Fibroblast of lung (primary cell): ENCODE data around the gene INF2. TPM values are rescaled to one million over a fixed set of nuclear protein-coding genes. Genes with fewer than 3 reads are reported as not detected.

ENCODE experiments used
- DNase-seq, 2 donors: peaks; one replicate each; pipeline versions ENCODE4 v3.0.0 to v3.0.0-alpha.2; 2010; ENCODE audit warnings: low read depth in 2 of 2
- H2AFZ ChIP-seq: 2 replicates; pipeline ENCODE4 v1.5.1; 2012; ENCODE audit warnings: low read length, control low read depth, inconsistent platforms
- H3K27ac ChIP-seq: 2 replicates; pipeline ENCODE4 v1.5.1; 2011; ENCODE audit warnings: low read length, control low read depth; ENCODE audit not compliant: insufficient read depth
- H3K27me3 ChIP-seq: 2 replicates; pipeline ENCODE4 v1.5.1; 2011; ENCODE audit warnings: mild to moderate bottlenecking, low read length; ENCODE audit not compliant: control insufficient read depth, insufficient read depth
- H3K36me3 ChIP-seq: 2 replicates; pipeline ENCODE4 v1.5.1; 2011; ENCODE audit warnings: low read length; ENCODE audit not compliant: control insufficient read depth, insufficient read depth
- H3K4me1 ChIP-seq: 2 replicates; pipeline ENCODE4 v1.5.1; 2011; ENCODE audit warnings: low read length; ENCODE audit not compliant: control insufficient read depth, insufficient read depth; ENCODE audit errors: extremely low read depth
- H3K4me2 ChIP-seq: 2 replicates; pipeline ENCODE4 v1.5.1; 2011; ENCODE audit warnings: low read length, control low read depth; ENCODE audit not compliant: insufficient read depth; ENCODE audit errors: extremely low read depth
- H3K4me3 ChIP-seq, 4 experiments: fragments of 200-600 bp in 1 of 4; sonication (generic) in 1 of 4; replicated peaks in 1 of 4; 2 replicates each; pipeline ENCODE4 v1.5.1; 2011 to 2016; ENCODE audit warnings: low read length in 4 of 4, low read depth in 3 of 4, mild to moderate bottlenecking in 3 of 4, control low read depth in 2 of 4, inconsistent platforms in 1 of 4, mixed read lengths in 1 of 4; ENCODE audit not compliant: insufficient read depth in 1 of 4; ENCODE audit errors: control extremely low read depth in 1 of 4
- H3K79me2 ChIP-seq: 2 replicates; pipeline ENCODE4 v1.5.1; 2012; ENCODE audit warnings: mild to moderate bottlenecking, low read length, inconsistent platforms; ENCODE audit not compliant: control insufficient read depth, insufficient read depth
- H3K9ac ChIP-seq: 2 replicates; pipeline ENCODE4 v1.5.1; 2011; ENCODE audit warnings: mild to moderate bottlenecking, low read length, control low read depth; ENCODE audit not compliant: insufficient read depth
- H3K9me3 ChIP-seq: 2 replicates; pipeline ENCODE4 v1.5.1; 2012; ENCODE audit warnings: low read depth, low read length; ENCODE audit not compliant: control insufficient read depth, insufficient read depth
- H4K20me1 ChIP-seq: 2 replicates; pipeline ENCODE4 v1.5.1; 2011; ENCODE audit warnings: low read length; ENCODE audit not compliant: control insufficient read depth, insufficient read depth; ENCODE audit errors: extremely low read depth
- CTCF ChIP-seq, 2 donors: IDR thresholded peaks in 1 of 2; conservative IDR thresholded peaks in 1 of 2; 1 replicate in 1 of 2; 2 replicates in 1 of 2; pipeline ENCODE4 v1.5.1; 2011 to 2012; ENCODE audit warnings: low read length in 2 of 2, control low read depth in 1 of 2, inconsistent platforms in 1 of 2, low read depth in 1 of 2, mild to moderate bottlenecking in 1 of 2
- EZH2 ChIP-seq: IDR thresholded peaks from 2 replicates; pipeline ENCODE4 v1.5.1; 2012; ENCODE audit warnings: low read length, control low read depth, mild to moderate bottlenecking; ENCODE audit errors: missing control alignments
- polyA plus RNA-seq, 2 donors: library from polyadenylated mRNA; depleted of rRNA in 1 of 2; stranded (reverse) in 1 of 2; unstranded in 1 of 2; fragments of >200 nt; gene quantifications; 2 replicates each; pipeline ENCODE4 v1.2.1, GENCODE V29; 2011 to 2012; ENCODE audit warnings: missing spikeins in 1 of 2
- total RNA-seq: library from RNA; depleted of rRNA; stranded (reverse); fragments of >200 nt; gene quantifications from 2 replicates; pipeline ENCODE4 v1.2.1, GENCODE V29; 2014

Gene INF2
- total and polyA plus RNA-seq, 2 donors (not counting 1 experiment from before 2014, with no cell fraction given): 19.8 to 50.9 TPM

GRCh38 chr14:104729835-104730181, 40.4 kb downstream of the INF2 start:
- Histone ChIP-seq H3K36me3 (no peaks in the 10 kb centered on the region), H3K4me1 (no peaks in the 10 kb centered on the region), H4K20me1 (no peaks in the 10 kb centered on the region), H3K27me3 (peaks cover 9% of the 10 kb centered on the region), H3K4me2 (no peak overlapping the region), H3K79me2 (no peaks in the 10 kb centered on the region), H3K9ac (no peak overlapping the region), H3K9me3 (no peaks in the 10 kb centered on the region), H3K4me3 (no peak overlapping the region), H2AFZ (no peak overlapping the region), H3K27ac (no peak overlapping the region)
- no peak for DNase-seq
- TF ChIP-seq CTCF (conservative IDR thresholded peaks at IDR 0.05 in 1 of 2, IDR thresholded peaks at IDR 0.05 in 1 of 2; ENCODE audit: low read depth in 1 of 2, low read length in 2 of 2): no peak
- no peak for TF ChIP-seq EZH2

- Histone ChIP-seq H3K79me2 (no peaks in the 10 kb centered on the region), H3K27ac (no peak overlapping the region), H2AFZ (no peak overlapping the region), H3K4me1 (no peaks in the 10 kb centered on the region), H3K36me3 (no peaks in the 10 kb centered on the region), H3K4me3 (no peak overlapping the region), H3K4me2 (no peak overlapping the region), H3K27me3 (peaks cover 9% of the 10 kb centered on the region), H3K9ac (no peak overlapping the region), H3K9me3 (no peaks in the 10 kb centered on the region), H4K20me1 (no peaks in the 10 kb centered on the region)
- no peak for TF ChIP-seq CTCF (conservative IDR thresholded peaks at IDR 0.05 in 1 of 2, IDR thresholded peaks at IDR 0.05 in 1 of 2; ENCODE audit: low read depth in 1 of 2, low read length in 2 of 2)
- TF ChIP-seq EZH2: no peak
- no peak for DNase-seq
Observed at GRCh38 chr14:104730487-104730886, 41.1 kb downstream of the INF2 start.

- H3K36me3 ChIP-seq: no peaks in the 10 kb centered on the region
- H3K9ac ChIP-seq: no peak overlapping the region
- TF ChIP-seq EZH2: no peak
- TF ChIP-seq CTCF (conservative IDR thresholded peaks at IDR 0.05 in 1 of 2, IDR thresholded peaks at IDR 0.05 in 1 of 2; ENCODE audit: low read depth in 1 of 2, low read length in 2 of 2): peak; percentile 6 to 25
- no peak overlapping the region for H3K27ac ChIP-seq
- H3K9me3 ChIP-seq: no peaks in the 10 kb centered on the region
- peaks cover 5% of the 10 kb centered on the region for H3K4me1 ChIP-seq
- H3K4me2 ChIP-seq: no peak overlapping the region
- no peak for DNase-seq
- H3K27me3 ChIP-seq: peaks cover 9% of the 10 kb centered on the region
- no peak overlapping the region for H3K4me3 ChIP-seq
- no peaks in the 10 kb centered on the region for H3K79me2 ChIP-seq
- no peak overlapping the region for H2AFZ ChIP-seq
- no peaks in the 10 kb centered on the region for H4K20me1 ChIP-seq
Observed at GRCh38 chr14:104731320-104732294, 42.2 kb downstream of the INF2 start.
